Neural cell (in vitro differentiated cells): Measurements from ENCODE around the gene HDAC3. TPM values are rescaled to one million over a fixed set of nuclear protein-coding genes. Genes with fewer than 3 reads are reported as not detected.

ENCODE experiments used
- H2AFZ ChIP-seq: fragments of 200-600, 300-800 bp; sonication (generic), shearing (Covaris generic); 2 replicates; pipeline ENCODE4 v1.6.0; 2014; ENCODE audit warnings: low read depth, mild to moderate bottlenecking, antibody characterized with exemption, low read length, moderate library complexity
- H3F3A ChIP-seq: fragments of 200-600 bp; shearing (Covaris generic); 2 replicates; pipeline ENCODE4 v1.6.1; 2016; ENCODE audit warnings: mild to moderate bottlenecking, moderate library complexity, mixed read lengths, antibody characterized with exemption, low read length; ENCODE audit not compliant: insufficient read depth, poor library complexity, severe bottlenecking
- H3K27ac ChIP-seq: fragments of 200-600, 300-800 bp; sonication (generic), shearing (Covaris generic); 2 replicates; pipeline ENCODE4 v1.5.1; 2014; ENCODE audit warnings: mild to moderate bottlenecking, low read length, moderate library complexity
- H3K27me3 ChIP-seq: fragments of 300-800, 200-600 bp; sonication (generic), shearing (Covaris generic); 2 replicates; pipeline ENCODE4 v1.6.0; 2014; ENCODE audit warnings: mild to moderate bottlenecking, low read depth, low read length, moderate library complexity; ENCODE audit not compliant: insufficient read depth
- H3K36me3 ChIP-seq: fragments of 300-800, 200-600 bp; sonication (generic), shearing (Covaris generic); 2 replicates; pipeline ENCODE4 v1.5.1; 2014; ENCODE audit warnings: mild to moderate bottlenecking, antibody characterized with exemption, low read length, moderate library complexity; ENCODE audit not compliant: insufficient read depth
- H3K4me2 ChIP-seq: fragments of 300-800, 200-600 bp; sonication (generic), shearing (Covaris generic); 2 replicates; pipeline ENCODE4 v1.6.0; 2014; ENCODE audit warnings: mild to moderate bottlenecking, low read length
- H3K4me3 ChIP-seq: fragments of 300-800, 200-600 bp; sonication (generic), shearing (Covaris generic); 2 replicates; pipeline ENCODE4 v1.5.1; 2014; ENCODE audit warnings: mild to moderate bottlenecking, low read length, moderate library complexity
- H3K79me2 ChIP-seq: fragments of 200-600 bp; shearing (Covaris generic); replicated peaks from 2 replicates; pipeline ENCODE4 v1.6.0; 2014; ENCODE audit warnings: mild to moderate bottlenecking, low read length, moderate library complexity; ENCODE audit not compliant: insufficient read depth
- H3K9ac ChIP-seq: fragments of 300-800, 200-600 bp; sonication (generic), shearing (Covaris generic); 2 replicates; pipeline ENCODE4 v1.6.1; 2016; ENCODE audit warnings: mild to moderate bottlenecking, low read length, mixed read lengths
- H3K9me2 ChIP-seq: fragments of 200-600 bp; shearing (Covaris generic); 2 replicates; pipeline ENCODE4 v1.6.1; 2016; ENCODE audit warnings: mild to moderate bottlenecking, low read length, mixed read lengths; ENCODE audit not compliant: insufficient read depth
- H3K9me3 ChIP-seq: fragments of 200-600, 300-800 bp; sonication (generic), shearing (Covaris generic); 2 replicates; pipeline ENCODE4 v1.6.1; 2016; ENCODE audit warnings: mild to moderate bottlenecking, mixed run types, low read length, moderate library complexity, mixed read lengths
- H4K20me1 ChIP-seq: fragments of 200-600 bp; shearing (Covaris generic); 2 replicates; pipeline ENCODE4 v1.6.1; 2016; ENCODE audit warnings: mild to moderate bottlenecking, mixed run types; ENCODE audit not compliant: insufficient read depth
- CTCF ChIP-seq: fragments of 450-650 bp; IDR thresholded peaks from 2 replicates; pipeline ENCODE4 v1.5.1; 2014; ENCODE audit warnings: antibody characterized with exemption, mild to moderate bottlenecking, moderate library complexity; ENCODE audit not compliant: poor library complexity, severe bottlenecking
- EP300 ChIP-seq: fragments of 450-650 bp; conservative IDR thresholded peaks from 2 replicates; pipeline ENCODE4 v1.6.1; 2014; ENCODE audit warnings: antibody characterized with exemption, mild to moderate bottlenecking, moderate library complexity; ENCODE audit not compliant: poor library complexity, severe bottlenecking
- EZH2 ChIP-seq: fragments of 200-600, 300-800 bp; shearing (Covaris generic), sonication (generic); IDR thresholded peaks from 2 replicates; pipeline ENCODE4 v1.6.1; 2014; ENCODE audit warnings: antibody characterized with exemption, low read length, borderline replicate concordance, mild to moderate bottlenecking; ENCODE audit not compliant: insufficient read depth, poor library complexity, severe bottlenecking
- MXI1 ChIP-seq: fragments of 450-650 bp; conservative IDR thresholded peaks from 2 replicates; pipeline ENCODE4 v1.6.1; 2014; ENCODE audit warnings: antibody characterized with exemption, mild to moderate bottlenecking; ENCODE audit not compliant: poor library complexity, severe bottlenecking
- POLR2AphosphoS5 ChIP-seq: IDR thresholded peaks from 2 replicates; pipeline ENCODE4 v1.6.1; 2012
- RAD21 ChIP-seq: fragments of 450-650 bp; conservative IDR thresholded peaks from 2 replicates; pipeline ENCODE4 v1.6.1; 2014; ENCODE audit warnings: antibody characterized with exemption, mild to moderate bottlenecking, moderate library complexity
- REST ChIP-seq: IDR thresholded peaks from 2 replicates; pipeline ENCODE4 v1.6.1; 2012; ENCODE audit warnings: borderline replicate concordance
- SMC3 ChIP-seq: fragments of 450-650 bp; conservative IDR thresholded peaks from 2 replicates; pipeline ENCODE4 v1.6.1; 2014; ENCODE audit warnings: antibody characterized with exemption, mild to moderate bottlenecking, moderate library complexity; ENCODE audit not compliant: poor library complexity
- TAF1 ChIP-seq: IDR thresholded peaks from 2 replicates; pipeline ENCODE4 v1.6.1; 2012; ENCODE audit warnings: low read depth
- polyA plus RNA-seq: library from polyadenylated mRNA; depleted of rRNA; stranded (reverse); fragments of >200 nt; gene quantifications from 2 replicates; pipeline ENCODE4 v1.2.3, GENCODE V29; 2014

Gene HDAC3
- polyA plus RNA-seq, 1 donor from 2014 or later, result 115 TPM

- Histone ChIP-seq H3K9ac (peak within 1 kb of the TSS; percentile 20), H3K27ac (no peak within 1 kb of the TSS), H3K27me3 (peaks cover 5% of the 10 kb centered on the region), H2AFZ (peak within 1 kb of the TSS; percentile 2), H3F3A (no peaks in the 10 kb centered on the region), H3K9me2 (no peaks in the 10 kb centered on the region), H4K20me1 (no peaks in the 10 kb centered on the region), H3K9me3 (no peaks in the 10 kb centered on the region), H3K4me2 (no peak within 1 kb of the TSS), H3K79me2 (no peaks in the 10 kb centered on the region), H3K36me3 (no peaks in the 10 kb centered on the region), H3K4me3 (peak within 1 kb of the TSS; percentile 66)
- TF ChIP-seq RAD21 (no peak), EP300 (no peak), SMC3 (no peak), TAF1 (no peak)
Measured at GRCh38 chr5:141650851-141651727, 14.4 kb upstream of the HDAC3 start, which contains the start of gene FCHSD1. Gene FCHSD1 (minus strand): TSS chr5:141651418. CDS start chr5:141651368, 50 bp downstream.

- H3K9me3 ChIP-seq, result no peaks in the 10 kb centered on the region
- no peak overlapping the region for H3K4me3 ChIP-seq
- TF ChIP-seq RAD21 (no peak), CTCF (no peak), SMC3 (no peak), EP300 (no peak), EZH2 (no peak), POLR2AphosphoS5 (no peak), MXI1 (no peak), REST (no peak), TAF1 (no peak)
- no peaks in the 10 kb centered on the region for H3K36me3 ChIP-seq
- H4K20me1 ChIP-seq, result no peaks in the 10 kb centered on the region
- no peak overlapping the region for H3K9ac ChIP-seq
- no peak overlapping the region for H3K4me2 ChIP-seq
- H3K9me2 ChIP-seq, result no peaks in the 10 kb centered on the region
- H2AFZ ChIP-seq, result no peak overlapping the region
- no peaks in the 10 kb centered on the region for H3K79me2 ChIP-seq
- peaks cover 5% of the 10 kb centered on the region for H3K27me3 ChIP-seq
- no peaks in the 10 kb centered on the region for H3F3A ChIP-seq
- H3K27ac ChIP-seq, result no peak overlapping the region
Measured at GRCh38 chr5:141649972-141650371, 13.3 kb upstream of the HDAC3 start.
